Measurements from ENCODE around the gene CMTM5. TPM values are rescaled to one million over a fixed set of nuclear protein-coding genes. Genes with fewer than 3 reads are reported as not detected.
A peak's percentile ranks its signal among the peaks of the same experiment; 100 is the strongest.
"Not testable (repeated sequence)": the region's sequence is repeated elsewhere in the genome, so short reads cannot be mapped to it uniquely, and the experiment has no call there.

Gene CMTM5
- total and polyA plus RNA-seq, 8 donors = 0.71 to 4.1 (median 2.7) TPM

- TF ChIP-seq, protein P1, sequence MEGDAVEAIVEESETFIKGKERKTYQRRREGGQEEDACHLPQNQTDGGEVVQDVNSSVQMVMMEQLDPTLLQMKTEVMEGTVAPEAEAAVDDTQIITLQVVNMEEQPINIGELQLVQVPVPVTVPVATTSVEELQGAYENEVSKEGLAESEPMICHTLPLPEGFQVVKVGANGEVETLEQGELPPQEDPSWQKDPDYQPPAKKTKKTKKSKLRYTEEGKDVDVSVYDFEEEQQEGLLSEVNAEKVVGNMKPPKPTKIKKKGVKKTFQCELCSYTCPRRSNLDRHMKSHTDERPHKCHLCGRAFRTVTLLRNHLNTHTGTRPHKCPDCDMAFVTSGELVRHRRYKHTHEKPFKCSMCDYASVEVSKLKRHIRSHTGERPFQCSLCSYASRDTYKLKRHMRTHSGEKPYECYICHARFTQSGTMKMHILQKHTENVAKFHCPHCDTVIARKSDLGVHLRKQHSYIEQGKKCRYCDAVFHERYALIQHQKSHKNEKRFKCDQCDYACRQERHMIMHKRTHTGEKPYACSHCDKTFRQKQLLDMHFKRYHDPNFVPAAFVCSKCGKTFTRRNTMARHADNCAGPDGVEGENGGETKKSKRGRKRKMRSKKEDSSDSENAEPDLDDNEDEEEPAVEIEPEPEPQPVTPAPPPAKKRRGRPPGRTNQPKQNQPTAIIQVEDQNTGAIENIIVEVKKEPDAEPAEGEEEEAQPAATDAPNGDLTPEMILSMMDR (IDR thresholded peaks at IDR 0.05) = no peak
- H3K27me3 ChIP-seq = peaks cover 0 to 9% of the 10 kb centered on the region in 2 donors
- ATAC-seq (no peak), DNase-seq (peak in 1 of 4 donors; percentile 55)
- no peak overlapping the region for H3K4me3 ChIP-seq
- H3K4me1 ChIP-seq = no peaks in the 10 kb centered on the region
- no peaks in the 10 kb centered on the region for H3K9me3 ChIP-seq
- no peaks in the 10 kb centered on the region for H3K36me3 ChIP-seq
- H3K27ac ChIP-seq = no peak overlapping the region
- intact Hi-C loops (cut with DNase I) = no loop called here
Measured at GRCh38 chr14:23414906-23415820, 38.3 kb downstream of the CMTM5 start.

DNA sequence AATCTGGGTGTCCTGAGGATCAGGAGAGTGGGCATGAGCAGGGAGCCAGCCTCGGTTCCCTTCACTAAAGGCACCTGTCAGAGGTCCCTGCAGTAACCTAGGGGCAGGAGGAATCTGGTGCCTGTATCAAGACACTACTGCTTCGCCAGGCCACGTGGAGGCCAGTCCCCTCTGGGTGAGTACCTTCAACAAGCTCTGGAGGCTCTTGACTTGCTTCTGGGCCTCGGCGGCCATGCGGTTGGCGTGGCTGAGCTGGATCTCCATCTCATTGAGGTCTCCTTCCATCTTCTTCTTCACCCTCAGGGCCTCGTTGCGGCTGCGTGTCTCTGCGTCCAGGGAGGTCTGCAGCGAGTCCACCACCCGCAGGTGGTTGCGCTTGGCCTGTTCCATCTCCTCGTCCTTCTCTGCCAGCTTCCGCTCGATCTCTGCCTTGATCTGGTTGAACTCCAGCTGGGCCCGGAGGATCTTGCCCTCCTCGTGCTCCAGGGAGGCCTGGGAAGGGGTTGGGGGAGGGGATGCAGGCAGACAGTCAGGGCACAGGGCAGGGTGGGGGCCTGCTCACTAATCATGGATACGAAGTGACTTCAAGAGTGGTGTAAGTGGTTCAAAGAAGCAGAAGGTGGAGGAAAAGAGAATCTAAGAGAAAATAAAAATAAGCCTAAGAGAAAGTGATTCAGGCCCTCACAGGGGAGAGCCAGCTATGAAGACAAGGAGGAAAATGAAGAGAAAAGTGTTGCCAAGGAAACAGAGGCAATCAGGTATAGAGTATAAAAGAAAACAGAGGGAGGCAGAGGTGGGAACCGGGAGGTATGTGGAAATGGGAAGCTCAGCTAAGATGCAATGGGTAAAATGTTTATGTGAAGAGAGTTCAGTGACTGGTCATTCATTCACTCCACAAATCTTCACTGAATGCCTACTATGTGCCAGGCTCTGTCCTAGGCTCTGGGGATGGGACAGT is 39.3 kb downstream of the CMTM5 start:
- Histone ChIP-seq H3K27ac (no peak overlapping the region), H3K27me3 (peaks cover 0 to 9% of the 10 kb centered on the region in 2 donors), H3K36me3 (no peaks in the 10 kb centered on the region), H3K4me3 (no peak overlapping the region), H3K9me3 (no peaks in the 10 kb centered on the region), H3K4me1 (no peaks in the 10 kb centered on the region)
- peak in 1 of 4 donors; percentile 76 for DNase-seq
- intact Hi-C loops (cut with DNase I) = no loop called here
- ATAC-seq = no peak
- TF ChIP-seq, protein P1 (IDR thresholded peaks at IDR 0.05) = no peak

- no peaks in the 10 kb centered on the region for H3K9me3 ChIP-seq
- H3K4me1 ChIP-seq = no peaks in the 10 kb centered on the region
- ATAC-seq = no peak
- no peak overlapping the region for H3K27ac ChIP-seq
- intact Hi-C loops (cut with DNase I) = no loop called here
- H3K36me3 ChIP-seq = no peaks in the 10 kb centered on the region
- DNase-seq = peak in 1 of 4 donors; percentile 36
- H3K4me3 ChIP-seq = no peak overlapping the region
- peaks cover 0 to 9% of the 10 kb centered on the region in 2 donors for H3K27me3 ChIP-seq
- TF ChIP-seq, protein P1 (IDR thresholded peaks at IDR 0.05) = no peak
Measured at GRCh38 chr14:23416801-23417200, 40.0 kb downstream of the CMTM5 start.

GRCh38 chr14:23417269-23417668 is 40.4 kb downstream of the CMTM5 start:
- intact Hi-C loops (cut with DNase I); ATAC-seq: not testable (repeated sequence)
- DNase-seq = peak in 1 of 4 donors; percentile 60

DNA sequence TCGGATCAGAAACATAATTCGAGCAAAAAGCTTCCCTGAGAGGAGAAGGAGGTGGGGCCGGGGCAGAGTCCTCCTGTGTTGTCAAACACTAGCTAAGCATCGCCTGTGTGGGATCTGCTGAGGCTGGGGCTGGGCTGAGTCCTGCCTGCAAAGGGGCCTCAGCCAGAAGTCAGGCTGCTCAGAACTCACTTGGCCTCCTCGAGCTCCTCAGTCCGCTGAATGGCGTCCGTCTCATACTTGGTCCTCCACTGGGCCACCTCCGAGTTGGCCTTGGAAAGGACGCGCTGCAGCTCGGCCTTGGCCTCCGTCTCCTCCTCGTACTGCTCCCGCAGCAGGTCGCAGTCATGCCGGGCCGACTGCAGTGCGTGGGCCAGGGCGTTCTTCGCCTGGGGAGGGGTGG is 41.2 kb downstream of the CMTM5 start:
- no peak overlapping the region for H3K27ac ChIP-seq
- DNase-seq = peak in 1 of 4 donors; percentile 74
- intact Hi-C loops (cut with DNase I) = no loop called here
- H3K9me3 ChIP-seq = no peaks in the 10 kb centered on the region
- no peaks in the 10 kb centered on the region for H3K36me3 ChIP-seq
- ATAC-seq = no peak
- TF ChIP-seq, protein P1 (IDR thresholded peaks at IDR 0.05) = no peak
- H3K27me3 ChIP-seq = peaks cover 0 to 9% of the 10 kb centered on the region in 2 donors
- H3K4me1 ChIP-seq = no peaks in the 10 kb centered on the region
- H3K4me3 ChIP-seq = no peak overlapping the region

More at GRCh38 chr14:23417269-23417668, 40.4 kb downstream of the CMTM5 start:
- not testable (repeated sequence) for H3K4me1 ChIP-seq, H3K27ac ChIP-seq, H3K27me3 ChIP-seq, H3K9me3 ChIP-seq, H3K36me3 ChIP-seq, H3K4me3 ChIP-seq

GRCh38 chr14:23419646-23420045 is 42.8 kb downstream of the CMTM5 start:
- DNase-seq; ATAC-seq; H3K4me3 ChIP-seq; H3K9me3 ChIP-seq; intact Hi-C loops (cut with DNase I); H3K27me3 ChIP-seq; H3K4me1 ChIP-seq; H3K36me3 ChIP-seq; H3K27ac ChIP-seq: not testable (repeated sequence)

Measured in left lung (tissue), 10 donors.